Hepatic stellate cell (primary cell): Measurements from ENCODE around the gene IL22.

Source experiments
- DNase-seq: peaks from one replicate; pipeline ENCODE4 v3.0.0; 2011; ENCODE audit warnings: low spot score

IL22 gene

GRCh38 chr12:68253504-68253903 lies at the start of gene IL22:
IL22 (minus strand) TSS chr12:68253604; CDS start chr12:68253448, 156 bp downstream.
- DNase-seq, result no peak

- no peak for DNase-seq
Measured at GRCh38 chr12:68297929-68298328, 44.5 kb upstream of the IL22 start.

GRCh38 chr12:68294251-68294650 lies 40.8 kb upstream of the IL22 start:
- DNase-seq, result no peak

- DNase-seq, result no peak
Measured at GRCh38 chr12:68293347-68293746, 39.9 kb upstream of the IL22 start.

- no peak for DNase-seq
Measured at GRCh38 chr12:68292151-68292943, 38.9 kb upstream of the IL22 start.

GRCh38 chr12:68291396-68292036 lies 38.1 kb upstream of the IL22 start:
- no peak for DNase-seq

- DNase-seq, result no peak
Measured at GRCh38 chr12:68290126-68290525, 36.7 kb upstream of the IL22 start.

- DNase-seq, result no peak
Measured at GRCh38 chr12:68287106-68287505, 33.7 kb upstream of the IL22 start.

GRCh38 chr12:68286396-68286795 lies 33.0 kb upstream of the IL22 start:
- no peak for DNase-seq

GRCh38 chr12:68285541-68285940 lies 32.1 kb upstream of the IL22 start:
- DNase-seq, result no peak

GRCh38 chr12:68281322-68282077 lies 28.1 kb upstream of the IL22 start:
- no peak for DNase-seq

- DNase-seq, result no peak
Measured at GRCh38 chr12:68280240-68280639, 26.8 kb upstream of the IL22 start.

- DNase-seq, result peak; percentile 10
Measured at GRCh38 chr12:68279227-68280054, 26.0 kb upstream of the IL22 start.

GRCh38 chr12:68276402-68276930 lies 23.1 kb upstream of the IL22 start:
- DNase-seq, result no peak

GRCh38 chr12:68272732-68273131 lies 19.3 kb upstream of the IL22 start:
- DNase-seq, result no peak

GRCh38 chr12:68271346-68271745 lies 17.9 kb upstream of the IL22 start:
- peak; percentile 21 for DNase-seq

GRCh38 chr12:68270358-68270757 lies 17.0 kb upstream of the IL22 start:
- DNase-seq, result no peak

GRCh38 chr12:68269779-68270178 lies 16.4 kb upstream of the IL22 start:
- DNase-seq, result no peak

- DNase-seq, result no peak
Measured at GRCh38 chr12:68268967-68269366, 15.6 kb upstream of the IL22 start.

GRCh38 chr12:68267892-68268396 lies 14.5 kb upstream of the IL22 start:
- DNase-seq, result peak; percentile 27

GRCh38 chr12:68264857-68265256 lies 11.5 kb upstream of the IL22 start:
- DNase-seq, result peak; percentile 7
